Activated B cell treated with CpG ODN at 0.5 μM for 24 hours (primary cell): ENCODE data around the gene PPP1R18. TPM values are rescaled to one million over a fixed set of nuclear protein-coding genes. Genes with fewer than 3 reads are reported as not detected.
A peak's percentile ranks its signal among the peaks of the same experiment; 100 is the strongest.
"Not testable (repeated sequence)": the region's sequence is repeated elsewhere in the genome, so short reads cannot be mapped to it uniquely, and the experiment has no call there.

Experiments
- ATAC-seq: fragments of 200-7000 bp; cut with Tn5 transposase; one replicate; pipeline ENCODE4 v1.10.0; 2021; ENCODE audit warnings: low read depth, mild to moderate bottlenecking, moderate library complexity
- CTCF ChIA-PET: fragments of 350-600 bp; sonication (Branson Sonifier 250); formaldehyde crosslinking; loops from one replicate; lab custom pipeline; 2021; ENCODE audit warnings: antibody characterized with exemption; lab: Charles Lee
- POLR2A ChIA-PET: fragments of 350-600 bp; sonication (Branson Sonifier 250); formaldehyde crosslinking; loops from one replicate; lab custom pipeline; 2021; ENCODE audit warnings: antibody characterized with exemption; lab: Charles Lee
- DNase-seq: peaks from one replicate; pipeline ENCODE4 v3.0.0; 2022
- H3K27ac Mint-ChIP-seq: one replicate; pipeline ENCODE4 v1.8.0; 2020; ENCODE audit warnings: mixed read lengths
- H3K27me3 Mint-ChIP-seq: one replicate; pipeline ENCODE4 v1.8.0; 2021; ENCODE audit warnings: mixed read lengths
- H3K36me3 Mint-ChIP-seq: one replicate; pipeline ENCODE4 v1.8.0; 2021; ENCODE audit warnings: low read depth, mixed read lengths
- H3K4me1 Mint-ChIP-seq: one replicate; pipeline ENCODE4 v1.8.0; 2021; ENCODE audit warnings: mixed read lengths
- H3K4me3 Mint-ChIP-seq: one replicate; pipeline ENCODE4 v1.8.0; 2020; ENCODE audit warnings: mild to moderate bottlenecking, mixed read lengths
- H3K9me3 Mint-ChIP-seq: one replicate; pipeline ENCODE4 v1.8.0; 2020; ENCODE audit warnings: mixed read lengths
- intact Hi-C: fragments of 100-400 bp; cut with micrococcal nuclease; formaldehyde crosslinking; loops from one replicate; pipeline ENCODE4 v1.15.1; 2024
- total RNA-seq: library from RNA; stranded (reverse); gene quantifications from 2 replicates; pipeline ENCODE4 v1.2.3, GENCODE V29; 2022
- TF ChIP-seq, protein P1 (sequence below): fragments of 200-600 bp; IDR thresholded peaks from one replicate; pipeline ENCODE4 v1.8.0; 2022; ENCODE audit warnings: antibody characterized with exemption, mild to moderate bottlenecking

The PPP1R18 gene
- total RNA-seq, 1 donor from 2014 or later: 104 TPM

DNA sequence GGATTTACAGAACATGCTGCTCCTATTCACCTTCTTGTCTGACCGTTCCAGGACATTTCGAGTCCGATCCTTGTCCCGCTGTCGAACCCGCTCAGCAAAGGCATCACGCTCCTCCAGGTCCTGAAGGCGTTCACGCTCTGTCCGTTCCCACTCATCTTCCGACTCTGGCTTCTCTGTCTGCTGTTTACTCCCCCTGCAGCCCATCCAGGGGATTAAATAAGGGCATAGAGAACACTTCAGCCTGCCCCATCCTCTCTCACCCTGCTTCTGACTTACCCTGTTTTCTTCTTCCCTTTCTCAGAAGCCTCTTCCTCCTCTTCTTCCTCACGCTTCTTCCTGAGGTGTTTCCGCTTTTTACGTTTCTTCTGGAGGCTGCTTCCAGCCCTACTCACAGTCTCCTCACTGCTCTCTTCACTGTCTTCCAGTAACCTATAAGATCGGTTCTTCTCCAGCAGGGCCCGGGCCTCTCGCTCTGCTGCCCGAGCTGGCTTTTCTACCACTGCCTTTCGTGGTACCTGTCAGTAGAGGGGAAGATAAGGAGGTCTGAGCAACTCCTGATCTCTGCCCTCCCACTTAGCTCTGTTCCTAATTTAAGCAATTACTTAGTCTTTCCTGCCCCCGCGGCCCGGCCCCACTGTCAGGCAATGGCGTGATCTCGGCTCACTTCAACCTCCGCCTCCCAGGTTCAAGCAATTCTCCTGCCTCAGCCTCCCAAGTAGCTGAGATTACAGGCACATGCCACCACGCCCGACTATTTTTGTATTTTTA, 15.5 kb downstream of the PPP1R18 start:
- Mint-ChIP-seq H3K9me3 (no peaks in the 10 kb centered on the region), H3K4me3 (peak overlapping the region; percentile 91), H3K36me3 (peaks cover 49% of the 10 kb centered on the region), H3K27me3 (no peaks in the 10 kb centered on the region), H3K4me1 (peaks cover 39% of the 10 kb centered on the region), H3K27ac (peak overlapping the region; percentile 66)
- DNase-seq: no peak
- intact Hi-C loops: loop anchor here (10.0 kb wide), 1 partner anchor 216 kb away; no protein-coding TSS in a partner anchor
- CTCF ChIA-PET: interaction anchor here (1.7 to 15.7 kb wide), 5 partner anchors 12 to 189 kb away, joined by 3 to 576 read pairs (median 8); partner anchors contain the start of gene TUBB
- no peak for ATAC-seq
- TF ChIP-seq, protein P1, sequence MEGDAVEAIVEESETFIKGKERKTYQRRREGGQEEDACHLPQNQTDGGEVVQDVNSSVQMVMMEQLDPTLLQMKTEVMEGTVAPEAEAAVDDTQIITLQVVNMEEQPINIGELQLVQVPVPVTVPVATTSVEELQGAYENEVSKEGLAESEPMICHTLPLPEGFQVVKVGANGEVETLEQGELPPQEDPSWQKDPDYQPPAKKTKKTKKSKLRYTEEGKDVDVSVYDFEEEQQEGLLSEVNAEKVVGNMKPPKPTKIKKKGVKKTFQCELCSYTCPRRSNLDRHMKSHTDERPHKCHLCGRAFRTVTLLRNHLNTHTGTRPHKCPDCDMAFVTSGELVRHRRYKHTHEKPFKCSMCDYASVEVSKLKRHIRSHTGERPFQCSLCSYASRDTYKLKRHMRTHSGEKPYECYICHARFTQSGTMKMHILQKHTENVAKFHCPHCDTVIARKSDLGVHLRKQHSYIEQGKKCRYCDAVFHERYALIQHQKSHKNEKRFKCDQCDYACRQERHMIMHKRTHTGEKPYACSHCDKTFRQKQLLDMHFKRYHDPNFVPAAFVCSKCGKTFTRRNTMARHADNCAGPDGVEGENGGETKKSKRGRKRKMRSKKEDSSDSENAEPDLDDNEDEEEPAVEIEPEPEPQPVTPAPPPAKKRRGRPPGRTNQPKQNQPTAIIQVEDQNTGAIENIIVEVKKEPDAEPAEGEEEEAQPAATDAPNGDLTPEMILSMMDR: no peak
- POLR2A ChIA-PET: interaction anchor here (0.6 to 15.3 kb wide), 4 partner anchors 15 to 189 kb away, joined by 3 to 697 read pairs (median 6); partner anchors contain the start of genes MDC1 and TUBB

DNA sequence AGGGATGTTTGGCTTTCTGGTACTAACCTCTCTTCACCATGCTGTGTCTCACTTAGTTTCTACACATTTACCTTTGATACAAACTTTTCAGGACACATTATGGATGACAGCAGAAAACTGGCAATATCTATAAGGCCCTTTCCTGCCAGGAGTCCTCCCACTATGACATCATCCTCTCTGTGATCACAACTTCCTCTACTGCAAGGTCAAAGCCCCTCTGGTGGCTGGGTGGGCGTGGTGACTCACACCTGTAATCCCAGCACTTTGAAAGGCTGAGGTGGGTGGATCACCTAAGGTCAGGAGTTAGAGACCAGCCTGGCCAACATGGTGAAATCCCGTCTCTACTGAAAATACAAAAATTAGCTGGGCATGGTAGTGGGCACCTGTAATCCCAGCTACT, 20.1 kb downstream of the PPP1R18 start:
- Mint-ChIP-seq H3K36me3 (peaks cover 80% of the 10 kb centered on the region), H3K4me1 (peaks cover 16% of the 10 kb centered on the region), H3K27ac (peak overlapping the region; percentile 1)
- CTCF ChIA-PET, H3K9me3 Mint-ChIP-seq, intact Hi-C loops, ATAC-seq, H3K4me3 Mint-ChIP-seq, H3K27me3 Mint-ChIP-seq, DNase-seq: not testable (repeated sequence)
- POLR2A ChIA-PET: interaction anchor here (1.6 kb wide), 1 partner anchor 51 kb away, joined by 4 read pairs; the partner anchor contains the start of gene MDC1

DNA sequence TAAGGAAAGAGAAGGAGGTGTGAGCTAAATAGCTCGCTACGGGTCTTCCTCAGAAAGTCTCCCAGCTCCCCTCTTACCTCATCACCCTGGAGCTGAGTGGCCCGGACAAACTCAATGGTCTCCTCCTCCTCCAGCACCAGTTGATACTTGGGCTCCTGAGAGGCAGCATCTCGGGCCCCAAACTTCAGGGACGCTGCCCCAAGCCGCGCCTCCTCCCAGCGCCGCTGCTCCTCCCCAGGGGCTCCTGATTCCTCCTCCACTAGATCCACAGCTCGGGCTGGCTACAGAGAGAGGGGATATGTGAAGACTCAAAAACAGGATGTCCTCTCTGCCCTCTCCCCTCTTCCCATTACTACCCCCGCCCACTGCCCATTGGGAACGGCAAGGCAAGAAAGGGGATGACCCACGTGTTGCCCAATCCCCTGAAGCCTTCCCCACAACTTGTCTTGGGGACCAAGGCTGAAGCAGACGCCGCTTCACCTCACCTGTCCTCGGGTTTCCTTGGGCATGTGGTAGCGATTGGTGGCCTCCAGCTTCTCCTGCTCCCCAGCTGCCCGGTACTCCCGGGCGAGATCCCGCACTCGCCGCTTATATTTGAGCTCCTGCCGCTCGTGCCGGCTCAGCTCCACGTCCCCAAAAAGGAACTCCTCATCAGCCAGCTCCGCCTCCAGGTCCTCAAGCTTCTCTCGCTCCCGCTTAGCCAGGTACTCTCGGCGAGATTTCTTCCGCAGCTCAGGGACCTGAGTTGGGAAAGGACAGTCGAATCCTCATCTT, 21.3 kb downstream of the PPP1R18 start:
- Mint-ChIP-seq H3K27ac (no peak overlapping the region), H3K9me3 (no peaks in the 10 kb centered on the region), H3K4me1 (peaks cover 5% of the 10 kb centered on the region), H3K27me3 (no peaks in the 10 kb centered on the region), H3K4me3 (no peak overlapping the region), H3K36me3 (peaks cover 73% of the 10 kb centered on the region)
- TF ChIP-seq, protein P1: no peak
- no peak for DNase-seq
- intact Hi-C loops: no loop called here
- ChIA-PET POLR2A (interaction anchor here (0.6 to 1.6 kb wide), 3 partner anchors 52 to 242 kb away, joined by 3 to 6 read pairs (median 4); partner anchors contain the start of gene MDC1), CTCF (interaction anchor here (0.9 kb wide), 1 partner anchor 56 kb away, joined by 3 read pairs; no protein-coding TSS in a partner anchor)
- ATAC-seq: no peak

DNA sequence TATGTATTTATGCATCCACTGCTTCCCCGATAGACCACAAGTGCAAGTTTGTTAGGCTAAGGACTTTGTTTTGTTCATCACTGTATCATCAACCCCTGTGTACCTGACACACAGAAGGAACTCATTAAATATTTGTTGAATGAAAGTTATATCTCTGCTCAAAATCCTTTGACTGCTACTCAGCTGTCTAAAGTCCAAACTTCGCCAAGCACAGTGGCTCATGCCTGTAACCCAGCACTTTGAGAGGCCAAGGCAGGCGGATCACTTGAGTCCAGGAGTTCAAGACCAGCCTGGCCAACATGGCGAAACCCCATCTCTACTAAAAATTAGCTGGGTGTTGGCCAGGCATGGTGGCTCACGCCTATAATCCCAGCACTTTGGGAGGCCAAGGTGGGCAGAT, 28.5 kb downstream of the PPP1R18 start:
- H3K27ac Mint-ChIP-seq, H3K4me3 Mint-ChIP-seq, ATAC-seq, H3K9me3 Mint-ChIP-seq, POLR2A ChIA-PET, intact Hi-C loops, DNase-seq, H3K27me3 Mint-ChIP-seq, CTCF ChIA-PET, H3K4me1 Mint-ChIP-seq: not testable (repeated sequence)
- H3K36me3 Mint-ChIP-seq: peaks cover 80% of the 10 kb centered on the region

DNA sequence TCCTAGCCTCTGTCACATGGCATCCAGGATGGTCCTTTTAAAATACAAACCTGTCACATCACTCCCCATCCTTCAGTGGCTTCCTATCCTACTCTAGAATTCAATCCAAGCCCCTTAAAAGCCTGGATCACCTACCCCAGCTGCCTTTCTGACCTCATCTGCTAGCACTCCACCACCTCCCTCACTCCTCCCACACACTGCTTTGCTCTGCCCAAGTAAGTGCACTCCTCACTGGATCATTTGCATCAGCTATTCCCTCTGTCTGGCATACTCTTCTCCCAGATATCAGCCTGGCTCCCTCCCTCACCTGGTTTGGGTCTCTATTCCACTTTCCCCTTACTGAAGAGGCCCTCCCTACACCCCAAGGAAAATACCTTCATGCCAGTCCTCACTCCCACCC, 29.0 kb downstream of the PPP1R18 start:
- DNase-seq (no peak), ATAC-seq (no peak)
- H3K36me3 Mint-ChIP-seq: peaks cover 80% of the 10 kb centered on the region
- H3K27me3 Mint-ChIP-seq: no peaks in the 10 kb centered on the region
- no peaks in the 10 kb centered on the region for H3K4me1 Mint-ChIP-seq
- ChIA-PET POLR2A (no interaction called here), CTCF (no interaction called here)
- no peak overlapping the region for H3K4me3 Mint-ChIP-seq
- no peaks in the 10 kb centered on the region for H3K9me3 Mint-ChIP-seq
- no peak overlapping the region for H3K27ac Mint-ChIP-seq
- TF ChIP-seq, protein P1: no peak
- intact Hi-C loops: no loop called here
